Vagina (tissue), 2 donors: ENCODE data around the gene MDN1. TPM values are rescaled to one million over a fixed set of nuclear protein-coding genes. Genes with fewer than 3 reads are reported as not detected.

Experiments
- DNase-seq, 2 donors: peaks; one replicate each; pipeline ENCODE4 v3.0.0-alpha.2; 2017; ENCODE audit errors: extremely low spot score in 2 of 2
- H3K27ac ChIP-seq: fragments of 200-600 bp; sonication (generic); one replicate; pipeline ENCODE4 v1.5.1; 2019
- H3K27me3 ChIP-seq: fragments of 200-600 bp; sonication (generic); one replicate; pipeline ENCODE4 v1.5.1; 2019
- H3K36me3 ChIP-seq, 2 donors: fragments of 200-600 bp; sonication (generic); one replicate each; pipeline ENCODE4 v1.5.1; 2017 to 2019
- H3K4me1 ChIP-seq: fragments of 200-600 bp; sonication (generic); one replicate; pipeline ENCODE4 v1.5.1; 2019
- H3K4me3 ChIP-seq, 2 donors: fragments of 200-600 bp; sonication (generic); 1 replicate in 1 of 2; 2 replicates in 1 of 2; pipeline ENCODE4 v1.5.1; 2016 to 2019
- H3K9me3 ChIP-seq: fragments of 200-600 bp; sonication (generic); one replicate; pipeline ENCODE4 v1.5.1; 2019
- CTCF ChIP-seq, 3 experiments: fragments of 450-650 bp in 2 of 3; fragments of 200-600 bp in 1 of 3; sonication (generic) in 1 of 3; IDR thresholded peaks; one replicate each; pipeline ENCODE4 v1.5.1; 2017 to 2019; ENCODE audit warnings: antibody characterized with exemption in 3 of 3, mild to moderate bottlenecking in 2 of 3, moderate library complexity in 2 of 3
- POLR2A ChIP-seq, 2 donors: fragments of 450-650 bp; IDR thresholded peaks; one replicate each; pipeline ENCODE4 v1.6.1; 2017; ENCODE audit warnings: antibody characterized with exemption in 2 of 2, mild to moderate bottlenecking in 2 of 2, moderate library complexity in 2 of 2
- POLR2AphosphoS5 ChIP-seq, 2 donors: sonication (generic); formaldehyde crosslinking; IDR thresholded peaks; one replicate each; pipeline ENCODE4 v1.9.0; 2017; ENCODE audit warnings: antibody characterized with exemption in 2 of 2, mild to moderate bottlenecking in 2 of 2, low read depth in 1 of 2; ENCODE audit not compliant: insufficient read depth in 1 of 2
- intact Hi-C: fragments of 100-400 bp; cut with DNase I; formaldehyde crosslinking; loops from one replicate; pipeline ENCODE4 v1.15.1; 2023
- total RNA-seq: library from RNA; depleted of rRNA; stranded (reverse); fragments of >200 nt; gene quantifications from one replicate; pipeline ENCODE4 v1.2.3, GENCODE V29; 2016

MDN1 gene
- total RNA-seq, 1 donor from 2014 or later: 23.8 TPM

- no peaks in the 10 kb centered on the region for H3K9me3 ChIP-seq
- H3K4me1 ChIP-seq: no peaks in the 10 kb centered on the region
- peaks cover 6 to 62% of the 10 kb centered on the region in 2 donors for H3K36me3 ChIP-seq
- TF ChIP-seq POLR2AphosphoS5 (IDR thresholded peaks at IDR 0.05; ENCODE audit: insufficient read depth in 1 of 2, low read depth in 1 of 2): no peak
- TF ChIP-seq CTCF (IDR thresholded peaks at IDR 0.05): no peak
- TF ChIP-seq POLR2A (IDR thresholded peaks at IDR 0.05): no peak
- DNase-seq: no peak
- H3K27ac ChIP-seq: no peak overlapping the region
- H3K27me3 ChIP-seq: no peaks in the 10 kb centered on the region
- intact Hi-C loops: no loop called here
- no peak overlapping the region for H3K4me3 ChIP-seq
Observed at GRCh38 chr6:89670935-89671565, 148.5 kb downstream of the MDN1 start.

- H3K27ac ChIP-seq: no peak overlapping the region
- intact Hi-C loops: no loop called here
- no peak overlapping the region for H3K4me3 ChIP-seq
- H3K27me3 ChIP-seq: no peaks in the 10 kb centered on the region
- peaks cover 6 to 57% of the 10 kb centered on the region in 2 donors for H3K36me3 ChIP-seq
- TF ChIP-seq POLR2A (IDR thresholded peaks at IDR 0.05) (no peak), CTCF (IDR thresholded peaks at IDR 0.05) (no peak), POLR2AphosphoS5 (IDR thresholded peaks at IDR 0.05; ENCODE audit: insufficient read depth in 1 of 2, low read depth in 1 of 2) (no peak)
- no peaks in the 10 kb centered on the region for H3K4me1 ChIP-seq
- no peaks in the 10 kb centered on the region for H3K9me3 ChIP-seq
- no peak for DNase-seq
Observed at GRCh38 chr6:89669002-89669401, 150.6 kb downstream of the MDN1 start.

- no peak overlapping the region for H3K4me3 ChIP-seq
- H3K27me3 ChIP-seq: no peaks in the 10 kb centered on the region
- no peaks in the 10 kb centered on the region for H3K4me1 ChIP-seq
- no peak for TF ChIP-seq CTCF (IDR thresholded peaks at IDR 0.05)
- intact Hi-C loops: no loop called here
- no peaks in the 10 kb centered on the region for H3K9me3 ChIP-seq
- peaks cover 6 to 54% of the 10 kb centered on the region in 2 donors for H3K36me3 ChIP-seq
- H3K27ac ChIP-seq: no peak overlapping the region
- no peak for DNase-seq
Observed at GRCh38 chr6:89667872-89668556, 151.6 kb downstream of the MDN1 start.

- intact Hi-C loops: no loop called here
- no peak overlapping the region for H3K4me3 ChIP-seq
- no peaks in the 10 kb centered on the region for H3K4me1 ChIP-seq
- no peaks in the 10 kb centered on the region for H3K9me3 ChIP-seq
- no peaks in the 10 kb centered on the region for H3K27me3 ChIP-seq
- no peak for DNase-seq
- TF ChIP-seq POLR2AphosphoS5 (IDR thresholded peaks at IDR 0.05; ENCODE audit: insufficient read depth in 1 of 2, low read depth in 1 of 2) (no peak), POLR2A (IDR thresholded peaks at IDR 0.05) (no peak), CTCF (IDR thresholded peaks at IDR 0.05) (no peak)
- no peak overlapping the region for H3K27ac ChIP-seq
- H3K36me3 ChIP-seq: peaks cover 0 to 62% of the 10 kb centered on the region in 2 donors
Observed at GRCh38 chr6:89662659-89663223, 156.9 kb downstream of the MDN1 start.

GRCh38 chr6:89661559-89661958 is 158.0 kb downstream of the MDN1 start:
- Histone ChIP-seq H3K27me3 (no peaks in the 10 kb centered on the region), H3K4me3 (no peak overlapping the region), H3K9me3 (no peaks in the 10 kb centered on the region), H3K27ac (no peak overlapping the region), H3K36me3 (peaks cover 0 to 69% of the 10 kb centered on the region in 2 donors), H3K4me1 (no peaks in the 10 kb centered on the region)
- DNase-seq: no peak
- no peak for TF ChIP-seq POLR2A (IDR thresholded peaks at IDR 0.05)
- TF ChIP-seq CTCF (IDR thresholded peaks at IDR 0.05): no peak
- no peak for TF ChIP-seq POLR2AphosphoS5 (IDR thresholded peaks at IDR 0.05; ENCODE audit: insufficient read depth in 1 of 2, low read depth in 1 of 2)
- intact Hi-C loops: no loop called here
